Islet of Langerhans (tissue), 1 donor: ENCODE measurements around the gene PLAAT3.
"Not testable (repeated sequence)": the region's sequence is repeated elsewhere in the genome, so short reads cannot be mapped to it uniquely, and the experiment has no call there.

Experiments used
- FAIRE-seq: peaks from one replicate; lab custom pipeline; 2011; peaks lifted over from hg19 to GRCh38; lab: Jason Lieb, UNC

The PLAAT3 gene

GRCh38 chr11:63608353-63609345 lies 5.6 kb downstream of the PLAAT3 start:
- no peak for FAIRE-seq

- no peak for FAIRE-seq
Measured at GRCh38 chr11:63603180-63603518, 11.1 kb downstream of the PLAAT3 start.

GRCh38 chr11:63602290-63603179 lies 11.7 kb downstream of the PLAAT3 start:
- not testable (repeated sequence) for FAIRE-seq

GRCh38 chr11:63599211-63600122 lies 14.8 kb downstream of the PLAAT3 start:
- FAIRE-seq: no peak

GRCh38 chr11:63598556-63598955 lies 15.7 kb downstream of the PLAAT3 start:
- FAIRE-seq: no peak

- no peak for FAIRE-seq
Measured at GRCh38 chr11:63595296-63595695, 18.9 kb downstream of the PLAAT3 start.

GRCh38 chr11:63592975-63593395 lies 21.2 kb downstream of the PLAAT3 start:
- FAIRE-seq: no peak

GRCh38 chr11:63590024-63590788 lies 24.0 kb downstream of the PLAAT3 start:
- no peak for FAIRE-seq

- no peak for FAIRE-seq
Measured at GRCh38 chr11:63589000-63589399, 25.2 kb downstream of the PLAAT3 start.

GRCh38 chr11:63586451-63587166 lies 27.6 kb downstream of the PLAAT3 start:
- no peak for FAIRE-seq

- FAIRE-seq: no peak
Measured at GRCh38 chr11:63583357-63583677, 30.9 kb downstream of the PLAAT3 start.

- FAIRE-seq: not testable (repeated sequence)
Measured at GRCh38 chr11:63581224-63581623, 33.0 kb downstream of the PLAAT3 start.

- not testable (repeated sequence) for FAIRE-seq
Measured at GRCh38 chr11:63578882-63579281, 35.4 kb downstream of the PLAAT3 start.

- no peak for FAIRE-seq
Measured at GRCh38 chr11:63574856-63575602, 39.2 kb downstream of the PLAAT3 start.

- FAIRE-seq: no peak
Measured at GRCh38 chr11:63573881-63574855, 40.1 kb downstream of the PLAAT3 start.

GRCh38 chr11:63572026-63572688 lies 42.1 kb downstream of the PLAAT3 start:
- FAIRE-seq: no peak

- FAIRE-seq: no peak
Measured at GRCh38 chr11:63569570-63569969, 44.7 kb downstream of the PLAAT3 start.
